Breast epithelium (tissue), 3 donors: ENCODE data around the gene UNC5A.

Experiments used
- POLR2A ChIP-seq: fragments of 450-650 bp; IDR thresholded peaks from one replicate; pipeline ENCODE4 v1.6.1; 2016; ENCODE audit warnings: antibody characterized with exemption, mild to moderate bottlenecking, moderate library complexity
- POLR2AphosphoS5 ChIP-seq, 3 donors: sonication (generic); formaldehyde crosslinking; IDR thresholded peaks; one replicate each; pipeline ENCODE4 v1.6.1; 2017; ENCODE audit warnings: antibody characterized with exemption in 3 of 3
- TF ChIP-seq, protein P1 (sequence below), 3 donors: fragments of 450-650 bp; IDR thresholded peaks; one replicate each; pipeline ENCODE4 v1.5.1; 2016 to 2017; ENCODE audit warnings: antibody characterized with exemption in 3 of 3, mild to moderate bottlenecking in 3 of 3, moderate library complexity in 3 of 3

- TF ChIP-seq, protein P1, sequence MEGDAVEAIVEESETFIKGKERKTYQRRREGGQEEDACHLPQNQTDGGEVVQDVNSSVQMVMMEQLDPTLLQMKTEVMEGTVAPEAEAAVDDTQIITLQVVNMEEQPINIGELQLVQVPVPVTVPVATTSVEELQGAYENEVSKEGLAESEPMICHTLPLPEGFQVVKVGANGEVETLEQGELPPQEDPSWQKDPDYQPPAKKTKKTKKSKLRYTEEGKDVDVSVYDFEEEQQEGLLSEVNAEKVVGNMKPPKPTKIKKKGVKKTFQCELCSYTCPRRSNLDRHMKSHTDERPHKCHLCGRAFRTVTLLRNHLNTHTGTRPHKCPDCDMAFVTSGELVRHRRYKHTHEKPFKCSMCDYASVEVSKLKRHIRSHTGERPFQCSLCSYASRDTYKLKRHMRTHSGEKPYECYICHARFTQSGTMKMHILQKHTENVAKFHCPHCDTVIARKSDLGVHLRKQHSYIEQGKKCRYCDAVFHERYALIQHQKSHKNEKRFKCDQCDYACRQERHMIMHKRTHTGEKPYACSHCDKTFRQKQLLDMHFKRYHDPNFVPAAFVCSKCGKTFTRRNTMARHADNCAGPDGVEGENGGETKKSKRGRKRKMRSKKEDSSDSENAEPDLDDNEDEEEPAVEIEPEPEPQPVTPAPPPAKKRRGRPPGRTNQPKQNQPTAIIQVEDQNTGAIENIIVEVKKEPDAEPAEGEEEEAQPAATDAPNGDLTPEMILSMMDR (IDR thresholded peaks at IDR 0.05): no peak
- TF ChIP-seq POLR2A (no peak), POLR2AphosphoS5 (IDR thresholded peaks at IDR 0.05) (no peak)
Measured at GRCh38 chr5:176899946-176900779, 89.8 kb downstream of the UNC5A start.
